WTC11 (cell line): ENCODE results near the gene PDZD2. TPM values are rescaled to one million over a fixed set of nuclear protein-coding genes. Genes with fewer than 3 reads are reported as not detected.
A peak's percentile ranks its signal among the peaks of the same experiment; 100 is the strongest.

ENCODE experiments used
- ATAC-seq: fragments of 200-7000 bp; cut with Tn5 transposase; 2 replicates; pipeline ENCODE4 v1.10.0; 2021; ENCODE audit warnings: mild to moderate bottlenecking, moderate library complexity
- CTCF ChIA-PET: fragments of 300-600 bp; sonication (Branson Sonifier 250); formaldehyde crosslinking; loops from one replicate; lab custom pipeline; 2021; ENCODE audit warnings: antibody characterized with exemption; lab: Charles Lee
- POLR2A ChIA-PET: fragments of 350-600 bp; sonication (Branson Sonifier 250); formaldehyde crosslinking; loops from one replicate; lab custom pipeline; 2021; ENCODE audit warnings: antibody characterized with exemption; lab: Charles Lee
- DNase-seq: peaks from one replicate; pipeline ENCODE4 v3.0.0; 2021; ENCODE audit warnings: low spot score
- H3K27ac Mint-ChIP-seq: 2 replicates; pipeline ENCODE4 v1.8.0; 2021; ENCODE audit warnings: mixed read lengths
- H3K27me3 Mint-ChIP-seq: 2 replicates; pipeline ENCODE4 v1.8.0; 2021; ENCODE audit warnings: low read depth, mild to moderate bottlenecking, moderate library complexity, mixed read lengths
- H3K36me3 Mint-ChIP-seq: 2 replicates; pipeline ENCODE4 v1.8.0; 2021; ENCODE audit warnings: mixed read lengths
- H3K4me1 Mint-ChIP-seq: 2 replicates; pipeline ENCODE4 v1.8.0; 2022; ENCODE audit warnings: mixed read lengths
- H3K4me3 Mint-ChIP-seq: 2 replicates; pipeline ENCODE4 v1.8.0; 2021; ENCODE audit warnings: mild to moderate bottlenecking, moderate library complexity, mixed read lengths
- H3K9me3 Mint-ChIP-seq: 2 replicates; pipeline ENCODE4 v1.8.0; 2021; ENCODE audit warnings: mixed read lengths
- ATF1 ChIP-seq: sonication (generic); formaldehyde crosslinking; IDR thresholded peaks from 2 replicates; pipeline ENCODE4 v1.8.1; 2023; ENCODE audit warnings: mild to moderate bottlenecking, moderate library complexity, missing genetic modification reagents
- CBFB ChIP-seq: sonication (generic); formaldehyde crosslinking; IDR thresholded peaks from 2 replicates; pipeline ENCODE4 v1.8.1; 2022; ENCODE audit warnings: mild to moderate bottlenecking, low read depth, missing genetic modification reagents
- GABPB1 ChIP-seq: sonication (generic); formaldehyde crosslinking; IDR thresholded peaks from 2 replicates; pipeline ENCODE4 v1.8.1; 2023; ENCODE audit warnings: mild to moderate bottlenecking, missing genetic modification reagents
- GTF2I ChIP-seq: fragments of 250-450 bp; sonication (Bioruptor Pico); conservative IDR thresholded peaks from 2 replicates; pipeline ENCODE4 v1.4.0; 2021; ENCODE audit warnings: mild to moderate bottlenecking
- MYBL2 ChIP-seq: sonication (generic); formaldehyde crosslinking; IDR thresholded peaks from 2 replicates; pipeline ENCODE4 v1.8.1; 2023; ENCODE audit warnings: mild to moderate bottlenecking, moderate library complexity, missing genetic modification reagents
- NFATC4 ChIP-seq: fragments of 250-450 bp; sonication (Bioruptor Pico); IDR thresholded peaks from 2 replicates; pipeline ENCODE4 v1.9.0; 2021; ENCODE audit warnings: mild to moderate bottlenecking
- NR3C1 ChIP-seq: sonication (generic); formaldehyde crosslinking; conservative IDR thresholded peaks from 2 replicates; pipeline ENCODE4 v1.8.1; 2023; ENCODE audit warnings: low read depth, mild to moderate bottlenecking, missing genetic modification reagents
- OVOL2 ChIP-seq: fragments of 250-450 bp; sonication (Bioruptor Pico); IDR thresholded peaks from 2 replicates; pipeline ENCODE4 v1.9.0; 2021; ENCODE audit warnings: mild to moderate bottlenecking, borderline replicate concordance
- SMAD3 ChIP-seq: sonication (generic); formaldehyde crosslinking; IDR thresholded peaks from 2 replicates; pipeline ENCODE4 v1.8.0; 2022; ENCODE audit warnings: missing genetic modification reagents, mild to moderate bottlenecking, borderline replicate concordance
- TEAD1 ChIP-seq: sonication (generic); formaldehyde crosslinking; IDR thresholded peaks from 2 replicates; pipeline ENCODE4 v1.8.0; 2022; ENCODE audit warnings: mild to moderate bottlenecking, missing genetic modification reagents
- TP53 ChIP-seq: sonication (generic); formaldehyde crosslinking; IDR thresholded peaks from 2 replicates; pipeline ENCODE4 v1.8.1; 2023; ENCODE audit warnings: mild to moderate bottlenecking, missing genetic modification reagents
- ZNF121 ChIP-seq: sonication (generic); formaldehyde crosslinking; IDR thresholded peaks from 2 replicates; pipeline ENCODE4 v1.8.0; 2023; ENCODE audit warnings: missing genetic modification reagents
- ZNF138 ChIP-seq: sonication (generic); formaldehyde crosslinking; conservative IDR thresholded peaks from 2 replicates; pipeline ENCODE4 v1.8.1; 2022; ENCODE audit warnings: mild to moderate bottlenecking, moderate library complexity, missing genetic modification reagents
- ZNF219 ChIP-seq: sonication (generic); formaldehyde crosslinking; IDR thresholded peaks from 2 replicates; pipeline ENCODE4 v1.8.0; 2023; ENCODE audit warnings: missing genetic modification reagents, mild to moderate bottlenecking, borderline replicate concordance
- total RNA-seq: library from RNA; stranded (reverse); gene quantifications from 3 replicates; pipeline ENCODE4 v1.2.3, GENCODE V29; 2021
- TF ChIP-seq, protein P1 (sequence below): fragments of 250-450 bp; sonication (Bioruptor Pico); IDR thresholded peaks from 2 replicates; pipeline ENCODE4 v1.9.0; 2021; ENCODE audit warnings: mild to moderate bottlenecking, borderline replicate concordance
- TF ChIP-seq, protein P2 (sequence below): sonication (generic); formaldehyde crosslinking; IDR thresholded peaks from 2 replicates; pipeline ENCODE4 v1.8.1; 2022; ENCODE audit warnings: low read depth, missing genetic modification reagents, borderline replicate concordance
- TF ChIP-seq, protein P3 (sequence below): sonication (generic); formaldehyde crosslinking; IDR thresholded peaks from 2 replicates; pipeline ENCODE4 v1.8.0; 2022; ENCODE audit warnings: mild to moderate bottlenecking, missing genetic modification reagents
- TF ChIP-seq, protein P4 (sequence below): sonication (generic); formaldehyde crosslinking; IDR thresholded peaks from 2 replicates; pipeline ENCODE4 v1.8.0; 2022; ENCODE audit warnings: missing genetic modification reagents
- TF ChIP-seq, protein P5 (sequence below): sonication (generic); formaldehyde crosslinking; IDR thresholded peaks from 2 replicates; pipeline ENCODE4 v1.8.1; 2023; ENCODE audit warnings: mild to moderate bottlenecking, missing genetic modification reagents

PDZD2 gene
- total RNA-seq, 1 experiment from 2014 or later: 11.4 TPM

DNA sequence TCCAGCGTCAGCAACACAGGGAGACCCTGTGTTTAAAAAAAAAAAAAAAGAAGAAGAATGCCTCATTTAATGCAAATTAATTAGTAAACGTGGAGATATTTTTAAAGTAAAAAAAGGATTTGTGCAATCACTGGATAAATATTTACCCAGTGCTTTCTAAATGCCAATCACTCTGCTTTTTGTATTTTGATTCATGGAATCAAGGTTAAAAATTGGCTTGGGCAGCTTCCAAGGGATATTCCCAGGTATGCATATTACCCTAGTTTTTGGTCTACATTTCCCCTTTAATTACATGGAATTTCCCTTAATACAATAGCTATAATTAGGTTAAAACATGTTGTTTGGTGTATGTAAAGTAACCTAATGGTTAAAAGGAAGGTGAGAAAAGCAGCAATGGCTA, 31.4 kb upstream of the PDZD2 start (continued):
- TF ChIP-seq, protein P1, sequence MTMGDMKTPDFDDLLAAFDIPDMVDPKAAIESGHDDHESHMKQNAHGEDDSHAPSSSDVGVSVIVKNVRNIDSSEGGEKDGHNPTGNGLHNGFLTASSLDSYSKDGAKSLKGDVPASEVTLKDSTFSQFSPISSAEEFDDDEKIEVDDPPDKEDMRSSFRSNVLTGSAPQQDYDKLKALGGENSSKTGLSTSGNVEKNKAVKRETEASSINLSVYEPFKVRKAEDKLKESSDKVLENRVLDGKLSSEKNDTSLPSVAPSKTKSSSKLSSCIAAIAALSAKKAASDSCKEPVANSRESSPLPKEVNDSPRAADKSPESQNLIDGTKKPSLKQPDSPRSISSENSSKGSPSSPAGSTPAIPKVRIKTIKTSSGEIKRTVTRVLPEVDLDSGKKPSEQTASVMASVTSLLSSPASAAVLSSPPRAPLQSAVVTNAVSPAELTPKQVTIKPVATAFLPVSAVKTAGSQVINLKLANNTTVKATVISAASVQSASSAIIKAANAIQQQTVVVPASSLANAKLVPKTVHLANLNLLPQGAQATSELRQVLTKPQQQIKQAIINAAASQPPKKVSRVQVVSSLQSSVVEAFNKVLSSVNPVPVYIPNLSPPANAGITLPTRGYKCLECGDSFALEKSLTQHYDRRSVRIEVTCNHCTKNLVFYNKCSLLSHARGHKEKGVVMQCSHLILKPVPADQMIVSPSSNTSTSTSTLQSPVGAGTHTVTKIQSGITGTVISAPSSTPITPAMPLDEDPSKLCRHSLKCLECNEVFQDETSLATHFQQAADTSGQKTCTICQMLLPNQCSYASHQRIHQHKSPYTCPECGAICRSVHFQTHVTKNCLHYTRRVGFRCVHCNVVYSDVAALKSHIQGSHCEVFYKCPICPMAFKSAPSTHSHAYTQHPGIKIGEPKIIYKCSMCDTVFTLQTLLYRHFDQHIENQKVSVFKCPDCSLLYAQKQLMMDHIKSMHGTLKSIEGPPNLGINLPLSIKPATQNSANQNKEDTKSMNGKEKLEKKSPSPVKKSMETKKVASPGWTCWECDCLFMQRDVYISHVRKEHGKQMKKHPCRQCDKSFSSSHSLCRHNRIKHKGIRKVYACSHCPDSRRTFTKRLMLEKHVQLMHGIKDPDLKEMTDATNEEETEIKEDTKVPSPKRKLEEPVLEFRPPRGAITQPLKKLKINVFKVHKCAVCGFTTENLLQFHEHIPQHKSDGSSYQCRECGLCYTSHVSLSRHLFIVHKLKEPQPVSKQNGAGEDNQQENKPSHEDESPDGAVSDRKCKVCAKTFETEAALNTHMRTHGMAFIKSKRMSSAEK (CRISPR knock-in tag): no peak
- TF ChIP-seq NFATC4 (CRISPR knock-in tag): no peak

DNA sequence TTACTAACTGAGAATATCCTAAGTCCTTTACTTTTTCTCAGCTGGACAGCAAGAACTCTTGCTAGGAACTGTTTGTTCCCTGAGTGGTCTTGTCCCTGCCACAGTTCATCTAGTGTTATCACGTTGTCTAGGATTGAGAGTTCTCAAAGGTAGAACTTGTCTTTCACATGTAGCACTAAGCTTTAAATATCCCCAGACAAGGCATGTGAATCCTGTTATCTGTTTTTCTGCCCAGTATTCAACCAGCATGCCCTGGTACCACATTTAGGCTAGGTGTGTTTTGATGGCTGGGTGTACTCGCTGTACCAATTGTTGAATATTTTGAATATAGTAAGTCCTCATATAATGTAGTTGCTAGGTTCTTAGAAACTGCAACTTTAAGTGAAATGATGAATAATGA, 27.9 kb upstream of the PDZD2 start:
- ChIA-PET CTCF (interaction anchor here (1.7 kb wide), 1 partner anchor 28 kb away, joined by 7 read pairs; the partner anchor contains the start of gene PDZD2), POLR2A (no interaction called here)
- H3K27ac Mint-ChIP-seq: no peak overlapping the region
- peaks cover 7% of the 10 kb centered on the region for H3K9me3 Mint-ChIP-seq
- H3K4me1 Mint-ChIP-seq: peaks cover 15% of the 10 kb centered on the region
- no peaks in the 10 kb centered on the region for H3K27me3 Mint-ChIP-seq
- no peak overlapping the region for H3K4me3 Mint-ChIP-seq
- DNase-seq: no peak
- H3K36me3 Mint-ChIP-seq: peaks cover 3% of the 10 kb centered on the region; the same call in 1 of the 2 replicates
- TF ChIP-seq TP53 (CRISPR knock-in tag) (no peak), ZNF138 (CRISPR knock-in tag) (no peak), GABPB1 (no peak)
- TF ChIP-seq, protein P2, sequence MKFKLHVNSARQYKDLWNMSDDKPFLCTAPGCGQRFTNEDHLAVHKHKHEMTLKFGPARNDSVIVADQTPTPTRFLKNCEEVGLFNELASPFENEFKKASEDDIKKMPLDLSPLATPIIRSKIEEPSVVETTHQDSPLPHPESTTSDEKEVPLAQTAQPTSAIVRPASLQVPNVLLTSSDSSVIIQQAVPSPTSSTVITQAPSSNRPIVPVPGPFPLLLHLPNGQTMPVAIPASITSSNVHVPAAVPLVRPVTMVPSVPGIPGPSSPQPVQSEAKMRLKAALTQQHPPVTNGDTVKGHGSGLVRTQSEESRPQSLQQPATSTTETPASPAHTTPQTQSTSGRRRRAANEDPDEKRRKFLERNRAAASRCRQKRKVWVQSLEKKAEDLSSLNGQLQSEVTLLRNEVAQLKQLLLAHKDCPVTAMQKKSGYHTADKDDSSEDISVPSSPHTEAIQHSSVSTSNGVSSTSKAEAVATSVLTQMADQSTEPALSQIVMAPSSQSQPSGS: no peak
- no peak for ATAC-seq

DNA sequence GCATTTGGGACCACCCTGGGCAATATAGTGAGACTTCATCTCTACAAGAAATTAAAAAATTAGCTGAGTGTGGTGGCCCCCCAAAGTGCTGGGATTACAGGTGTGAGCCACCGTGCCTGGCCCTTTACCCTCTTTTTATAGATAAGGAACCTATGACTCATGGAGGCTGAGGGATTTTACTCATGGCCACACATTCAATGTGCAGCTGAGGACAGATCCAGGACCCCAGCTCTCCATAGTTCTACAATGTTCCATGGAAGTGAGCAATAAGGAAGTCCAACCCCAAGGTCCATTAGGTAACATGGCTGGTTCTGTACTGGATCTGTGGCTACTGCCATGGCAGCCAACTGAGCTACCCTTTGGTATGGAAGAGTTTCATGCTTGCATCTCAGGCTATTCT, 25.3 kb upstream of the PDZD2 start:
- TF ChIP-seq OVOL2: no peak
- no peak for TF ChIP-seq NR3C1 (CRISPR knock-in tag)
- TF ChIP-seq, protein P3, sequence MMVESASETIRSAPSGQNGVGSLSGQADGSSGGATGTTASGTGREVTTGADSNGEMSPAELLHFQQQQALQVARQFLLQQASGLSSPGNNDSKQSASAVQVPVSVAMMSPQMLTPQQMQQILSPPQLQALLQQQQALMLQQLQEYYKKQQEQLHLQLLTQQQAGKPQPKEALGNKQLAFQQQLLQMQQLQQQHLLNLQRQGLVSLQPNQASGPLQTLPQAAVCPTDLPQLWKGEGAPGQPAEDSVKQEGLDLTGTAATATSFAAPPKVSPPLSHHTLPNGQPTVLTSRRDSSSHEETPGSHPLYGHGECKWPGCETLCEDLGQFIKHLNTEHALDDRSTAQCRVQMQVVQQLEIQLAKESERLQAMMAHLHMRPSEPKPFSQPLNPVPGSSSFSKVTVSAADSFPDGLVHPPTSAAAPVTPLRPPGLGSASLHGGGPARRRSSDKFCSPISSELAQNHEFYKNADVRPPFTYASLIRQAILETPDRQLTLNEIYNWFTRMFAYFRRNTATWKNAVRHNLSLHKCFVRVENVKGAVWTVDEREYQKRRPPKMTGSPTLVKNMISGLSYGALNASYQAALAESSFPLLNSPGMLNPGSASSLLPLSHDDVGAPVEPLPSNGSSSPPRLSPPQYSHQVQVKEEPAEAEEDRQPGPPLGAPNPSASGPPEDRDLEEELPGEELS: no peak
- TF ChIP-seq SMAD3 (CRISPR knock-in tag): no peak
- no peak for TF ChIP-seq GTF2I (CRISPR knock-in tag)
- TF ChIP-seq, protein P4, sequence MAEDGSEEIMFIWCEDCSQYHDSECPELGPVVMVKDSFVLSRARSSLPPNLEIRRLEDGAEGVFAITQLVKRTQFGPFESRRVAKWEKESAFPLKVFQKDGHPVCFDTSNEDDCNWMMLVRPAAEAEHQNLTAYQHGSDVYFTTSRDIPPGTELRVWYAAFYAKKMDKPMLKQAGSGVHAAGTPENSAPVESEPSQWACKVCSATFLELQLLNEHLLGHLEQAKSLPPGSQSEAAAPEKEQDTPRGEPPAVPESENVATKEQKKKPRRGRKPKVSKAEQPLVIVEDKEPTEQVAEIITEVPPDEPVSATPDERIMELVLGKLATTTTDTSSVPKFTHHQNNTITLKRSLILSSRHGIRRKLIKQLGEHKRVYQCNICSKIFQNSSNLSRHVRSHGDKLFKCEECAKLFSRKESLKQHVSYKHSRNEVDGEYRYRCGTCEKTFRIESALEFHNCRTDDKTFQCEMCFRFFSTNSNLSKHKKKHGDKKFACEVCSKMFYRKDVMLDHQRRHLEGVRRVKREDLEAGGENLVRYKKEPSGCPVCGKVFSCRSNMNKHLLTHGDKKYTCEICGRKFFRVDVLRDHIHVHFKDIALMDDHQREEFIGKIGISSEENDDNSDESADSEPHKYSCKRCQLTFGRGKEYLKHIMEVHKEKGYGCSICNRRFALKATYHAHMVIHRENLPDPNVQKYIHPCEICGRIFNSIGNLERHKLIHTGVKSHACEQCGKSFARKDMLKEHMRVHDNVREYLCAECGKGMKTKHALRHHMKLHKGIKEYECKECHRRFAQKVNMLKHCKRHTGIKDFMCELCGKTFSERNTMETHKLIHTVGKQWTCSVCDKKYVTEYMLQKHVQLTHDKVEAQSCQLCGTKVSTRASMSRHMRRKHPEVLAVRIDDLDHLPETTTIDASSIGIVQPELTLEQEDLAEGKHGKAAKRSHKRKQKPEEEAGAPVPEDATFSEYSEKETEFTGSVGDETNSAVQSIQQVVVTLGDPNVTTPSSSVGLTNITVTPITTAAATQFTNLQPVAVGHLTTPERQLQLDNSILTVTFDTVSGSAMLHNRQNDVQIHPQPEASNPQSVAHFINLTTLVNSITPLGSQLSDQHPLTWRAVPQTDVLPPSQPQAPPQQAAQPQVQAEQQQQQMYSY: no peak
- no peak for TF ChIP-seq TEAD1 (CRISPR knock-in tag)
- no peak for TF ChIP-seq ATF1
- no peak for TF ChIP-seq CBFB (CRISPR knock-in tag)
- no peak for TF ChIP-seq ZNF121 (CRISPR knock-in tag)
- TF ChIP-seq, protein P5, sequence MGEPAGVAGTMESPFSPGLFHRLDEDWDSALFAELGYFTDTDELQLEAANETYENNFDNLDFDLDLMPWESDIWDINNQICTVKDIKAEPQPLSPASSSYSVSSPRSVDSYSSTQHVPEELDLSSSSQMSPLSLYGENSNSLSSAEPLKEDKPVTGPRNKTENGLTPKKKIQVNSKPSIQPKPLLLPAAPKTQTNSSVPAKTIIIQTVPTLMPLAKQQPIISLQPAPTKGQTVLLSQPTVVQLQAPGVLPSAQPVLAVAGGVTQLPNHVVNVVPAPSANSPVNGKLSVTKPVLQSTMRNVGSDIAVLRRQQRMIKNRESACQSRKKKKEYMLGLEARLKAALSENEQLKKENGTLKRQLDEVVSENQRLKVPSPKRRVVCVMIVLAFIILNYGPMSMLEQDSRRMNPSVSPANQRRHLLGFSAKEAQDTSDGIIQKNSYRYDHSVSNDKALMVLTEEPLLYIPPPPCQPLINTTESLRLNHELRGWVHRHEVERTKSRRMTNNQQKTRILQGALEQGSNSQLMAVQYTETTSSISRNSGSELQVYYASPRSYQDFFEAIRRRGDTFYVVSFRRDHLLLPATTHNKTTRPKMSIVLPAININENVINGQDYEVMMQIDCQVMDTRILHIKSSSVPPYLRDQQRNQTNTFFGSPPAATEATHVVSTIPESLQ: no peak
- no peak for TF ChIP-seq ZNF219 (CRISPR knock-in tag)
- TF ChIP-seq MYBL2 (CRISPR knock-in tag): no peak
- Mint-ChIP-seq H3K4me1 (peaks cover 24% of the 10 kb centered on the region), H3K27ac (peak overlapping the region; percentile 94; the same call in 1 of the 2 replicates), H3K4me3 (no peak overlapping the region), H3K27me3 (no peaks in the 10 kb centered on the region), H3K36me3 (peaks cover 3% of the 10 kb centered on the region; the same call in 1 of the 2 replicates), H3K9me3 (peaks cover 17% of the 10 kb centered on the region)
- ChIA-PET CTCF (interaction anchor here (1.6 to 1.8 kb wide), 2 partner anchors 14 to 195 kb away, joined by 3 to 5 read pairs; no protein-coding TSS in a partner anchor), POLR2A (interaction anchor here (0.6 kb wide), 1 partner anchor 69 kb away, joined by 4 read pairs; no protein-coding TSS in a partner anchor)
- no peak for ATAC-seq
- DNase-seq: no peak
